Epithelial cell of prostate (primary cell): ENCODE data around the gene UTY.

ENCODE experiments used
- DNase-seq: peaks from one replicate; pipeline ENCODE4 v3.0.0-alpha.2; 2011; ENCODE audit warnings: low read depth, low spot score
- H3K27ac ChIP-seq: fragments of 450-650 bp; 2 replicates; pipeline ENCODE4 v1.5.1; 2017; ENCODE audit warnings: mild to moderate bottlenecking

The UTY gene

GRCh38 chrY:13479828-13480227 is at the start of gene UTY:
TSS of gene UTY (minus strand) at chrY:13480033. CDS start at chrY:13479665, 368 bp downstream.
- peak; percentile 77 for DNase-seq
- H3K27ac ChIP-seq, result peak within 1 kb of the TSS; percentile 84

GRCh38 chrY:13520474-13520873 is 40.6 kb upstream of the UTY start:
- no peak overlapping the region for H3K27ac ChIP-seq
- DNase-seq, result no peak

- DNase-seq, result no peak
These were observed 21.4 kb upstream of the UTY start for GRCh38 chrY:13501215-13501614.

GRCh38 chrY:13493737-13494136 is 13.9 kb upstream of the UTY start:
- DNase-seq, result no peak
- peak overlapping the region; percentile 85 for H3K27ac ChIP-seq

More at GRCh38 chrY:13501215-13501614, 21.4 kb upstream of the UTY start:
- no peak overlapping the region for H3K27ac ChIP-seq

- H3K27ac ChIP-seq, result peak overlapping the region; percentile 85
- DNase-seq, result no peak
These were observed 12.6 kb upstream of the UTY start for GRCh38 chrY:13492408-13492807.

- DNase-seq, result no peak
- no peak overlapping the region for H3K27ac ChIP-seq
These were observed 8.9 kb upstream of the UTY start for GRCh38 chrY:13488738-13489137.

- peak overlapping the region; percentile 84 for H3K27ac ChIP-seq
- peak; percentile 12 for DNase-seq
These were observed 617 bp downstream of the UTY start for GRCh38 chrY:13479121-13479711.

- H3K27ac ChIP-seq, result peak overlapping the region; percentile 84
- DNase-seq, result peak; percentile 12
These were observed 1.6 kb downstream of the UTY start for GRCh38 chrY:13478126-13478785.

- DNase-seq, result no peak
- H3K27ac ChIP-seq, result no peak overlapping the region
These were observed 4.8 kb downstream of the UTY start for GRCh38 chrY:13474997-13475396.

GRCh38 chrY:13451572-13451971 is 28.3 kb downstream of the UTY start:
- no peak for DNase-seq

GRCh38 chrY:13450596-13451130 is 29.2 kb downstream of the UTY start:
- DNase-seq, result no peak

More at GRCh38 chrY:13451572-13451971, 28.3 kb downstream of the UTY start:
- H3K27ac ChIP-seq, result no peak overlapping the region

GRCh38 chrY:13445566-13445965 is 34.3 kb downstream of the UTY start:
- DNase-seq, result no peak
- no peak overlapping the region for H3K27ac ChIP-seq

More at GRCh38 chrY:13450596-13451130, 29.2 kb downstream of the UTY start:
- H3K27ac ChIP-seq, result no peak overlapping the region

GRCh38 chrY:13443146-13443545 is 36.7 kb downstream of the UTY start:
- DNase-seq, result no peak
- no peak overlapping the region for H3K27ac ChIP-seq

- no peak overlapping the region for H3K27ac ChIP-seq
- no peak for DNase-seq
These were observed 39.0 kb downstream of the UTY start for GRCh38 chrY:13440811-13441210.

- DNase-seq, result no peak
- no peak overlapping the region for H3K27ac ChIP-seq
These were observed 43.6 kb downstream of the UTY start for GRCh38 chrY:13435968-13436937.

- H3K27ac ChIP-seq, result no peak overlapping the region
- DNase-seq, result no peak
These were observed 44.4 kb downstream of the UTY start for GRCh38 chrY:13435206-13435967.

- DNase-seq, result no peak
- H3K27ac ChIP-seq, result no peak overlapping the region
These were observed 47.4 kb downstream of the UTY start for GRCh38 chrY:13432293-13433025.

- peak overlapping the region; percentile 43 for H3K27ac ChIP-seq
- no peak for DNase-seq
These were observed 50.3 kb downstream of the UTY start for GRCh38 chrY:13429551-13429950.

GRCh38 chrY:13423281-13423732 is 56.5 kb downstream of the UTY start:
- no peak for DNase-seq
- no peak overlapping the region for H3K27ac ChIP-seq
